Activated T-helper 1 cell treated with Interleukin-2 at 50 U/mL for 16 hours (primary cell): Measurements from ENCODE around the gene HEATR3.
"Not testable (repeated sequence)": the region's sequence is repeated elsewhere in the genome, so short reads cannot be mapped to it uniquely, and the experiment has no call there.

Experiments
- DNase-seq: peaks from one replicate; pipeline ENCODE4 v3.0.0-alpha.2; 2020; ENCODE audit warnings: low read depth

HEATR3 gene

DNA sequence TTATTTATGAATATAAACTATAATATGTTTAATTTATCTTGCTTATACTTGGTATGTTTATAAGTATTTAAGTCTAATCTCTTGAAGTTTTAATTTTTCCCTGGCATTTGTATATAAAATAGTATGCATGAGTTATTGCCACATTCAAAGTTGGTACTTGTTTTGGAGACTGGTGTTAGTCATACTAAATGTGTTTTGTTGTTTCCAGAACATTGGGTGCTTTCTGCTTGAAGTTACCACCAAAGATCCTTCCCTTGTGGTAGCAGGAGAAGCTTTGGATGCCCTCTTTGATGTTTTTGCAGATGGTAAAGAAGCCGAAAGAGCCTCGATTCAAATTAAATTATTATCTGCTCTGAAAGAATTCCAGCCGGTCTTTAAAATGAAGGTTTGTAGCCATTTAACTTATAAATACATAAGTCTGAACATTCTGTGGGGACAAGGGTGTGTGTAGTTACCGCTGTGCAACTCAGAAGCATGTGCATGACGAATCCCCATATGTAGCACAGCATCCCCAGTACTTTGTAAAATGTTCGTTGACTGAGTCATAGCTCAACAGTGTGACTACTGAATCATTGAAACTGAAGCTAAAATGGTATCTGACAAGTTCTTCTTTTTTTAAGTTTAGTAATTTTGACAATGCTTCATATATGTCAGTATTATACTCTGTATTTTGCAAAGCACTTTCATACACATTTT lies 36.4 kb downstream of the HEATR3 start:
- DNase-seq = no peak

GRCh38 chr16:50103764-50104163 lies 38.0 kb downstream of the HEATR3 start:
- no peak for DNase-seq

GRCh38 chr16:50114357-50115129 lies 48.8 kb downstream of the HEATR3 start:
- no peak for DNase-seq

- no peak for DNase-seq
Observed at GRCh38 chr16:50120711-50121110, 54.9 kb downstream of the HEATR3 start.

DNA sequence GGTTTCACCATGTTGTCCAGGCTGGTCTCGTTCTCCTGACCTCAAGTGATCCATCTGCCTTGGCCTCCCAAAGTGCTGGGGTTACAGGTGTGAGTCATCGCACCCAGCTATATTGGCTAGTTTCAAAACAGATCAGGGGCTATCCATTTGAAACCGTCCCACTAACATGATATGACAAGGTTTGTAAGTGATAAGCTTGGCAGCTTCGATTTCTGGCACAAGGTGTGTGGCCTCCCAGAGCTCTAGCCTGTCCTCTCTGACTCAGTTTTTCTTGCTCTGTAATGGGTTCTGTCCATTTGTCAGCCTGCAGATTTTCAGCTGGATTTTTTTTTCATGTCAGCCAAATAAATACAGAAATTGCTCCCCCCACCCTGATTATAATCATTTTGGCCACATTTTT lies 55.5 kb downstream of the HEATR3 start:
- DNase-seq = no peak

DNA sequence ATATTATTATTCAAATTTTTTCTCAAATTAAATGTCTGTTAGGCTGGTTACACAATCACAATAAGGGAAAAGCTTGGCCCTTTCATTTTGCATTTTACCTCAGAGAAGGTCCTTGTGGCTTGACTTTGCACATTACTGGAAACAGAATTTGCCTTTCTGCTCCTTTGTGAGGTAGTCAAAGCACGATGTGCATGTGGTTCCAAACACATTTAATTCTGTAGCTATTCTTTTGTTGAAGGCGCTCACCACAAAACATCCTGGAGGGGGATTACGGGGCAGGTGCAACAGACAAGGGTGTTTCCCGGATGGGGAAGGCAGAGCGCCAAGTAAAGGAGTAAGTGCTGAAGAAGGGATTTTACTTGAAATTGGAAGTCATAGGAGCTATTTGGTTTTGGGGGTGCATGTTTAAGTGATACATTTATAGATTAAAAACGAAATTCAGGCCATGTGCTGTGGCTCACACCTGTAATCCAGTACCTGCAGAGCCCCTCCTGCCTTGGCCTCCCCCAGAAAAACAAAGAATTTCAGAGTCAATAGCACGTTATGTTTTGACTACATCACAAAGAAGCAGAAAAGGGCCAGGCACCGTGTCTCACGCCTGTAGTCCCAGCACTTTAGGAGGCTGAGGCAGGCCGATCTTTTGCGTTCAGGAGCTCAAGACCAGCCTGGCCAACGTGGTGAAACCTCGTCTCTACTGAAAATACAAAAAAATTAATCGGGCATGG lies 56.1 kb downstream of the HEATR3 start:
- DNase-seq = no peak

DNA sequence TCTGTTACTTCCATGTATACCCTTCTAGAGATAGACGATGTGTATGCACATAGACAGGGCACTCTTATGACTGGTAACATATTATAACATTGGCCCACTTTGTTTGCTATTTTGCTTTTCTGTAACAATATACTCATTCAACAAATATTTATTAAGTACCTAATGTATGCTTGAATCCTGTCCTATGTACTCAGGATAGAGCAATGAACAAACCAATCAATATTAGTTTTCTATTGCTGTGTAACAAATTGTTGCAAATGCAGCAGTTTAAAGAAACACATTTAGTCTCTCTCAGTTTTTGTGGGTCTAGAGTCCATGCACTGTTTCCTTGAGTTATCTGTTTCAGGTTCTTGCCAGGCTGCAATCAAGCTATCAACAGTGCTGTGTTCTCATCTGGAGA lies 57.6 kb downstream of the HEATR3 start:
- no peak for DNase-seq

- DNase-seq = no peak
Observed at GRCh38 chr16:50124769-50125168, 59.0 kb downstream of the HEATR3 start.

DNA sequence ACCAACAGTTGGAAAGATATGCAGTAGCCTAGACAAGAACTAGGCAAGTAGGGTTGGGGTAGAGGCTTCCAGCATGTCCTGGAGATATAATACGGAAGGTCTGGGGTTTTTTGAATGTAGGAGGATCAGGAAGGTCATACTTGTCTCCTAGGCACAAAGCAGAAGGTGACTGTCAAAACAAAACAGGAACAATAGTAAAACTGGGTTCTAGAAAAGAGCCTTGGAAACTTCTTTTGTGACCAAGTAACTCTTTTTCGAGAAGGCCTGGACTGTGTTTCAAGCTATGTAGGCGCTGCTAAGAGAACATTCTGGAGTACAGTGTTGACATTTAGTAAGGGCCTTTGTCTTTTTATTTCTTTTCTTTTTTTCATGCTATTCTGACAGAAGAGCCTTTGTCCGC lies 60.4 kb downstream of the HEATR3 start:
- DNase-seq = no peak

DNA sequence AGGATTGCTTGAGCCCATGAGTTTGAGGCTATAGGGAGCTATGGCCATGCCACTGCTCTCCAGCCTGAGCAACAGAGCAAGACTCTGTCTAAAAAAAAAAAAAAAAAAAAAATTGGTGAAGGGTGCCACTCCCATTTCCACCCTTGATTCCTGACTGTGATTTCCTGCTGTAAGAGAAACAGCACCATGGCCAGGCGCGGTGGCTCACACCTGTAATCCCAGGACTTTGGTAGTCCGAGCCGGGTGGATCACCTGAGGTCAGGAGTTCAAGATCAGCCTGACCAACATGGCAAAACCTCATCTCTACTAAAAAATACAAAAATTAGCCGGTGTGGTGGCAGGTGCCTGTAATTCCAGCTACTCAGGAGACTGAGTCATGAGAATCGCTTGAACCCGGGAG lies 66.8 kb downstream of the HEATR3 start:
- not testable (repeated sequence) for DNase-seq

DNA sequence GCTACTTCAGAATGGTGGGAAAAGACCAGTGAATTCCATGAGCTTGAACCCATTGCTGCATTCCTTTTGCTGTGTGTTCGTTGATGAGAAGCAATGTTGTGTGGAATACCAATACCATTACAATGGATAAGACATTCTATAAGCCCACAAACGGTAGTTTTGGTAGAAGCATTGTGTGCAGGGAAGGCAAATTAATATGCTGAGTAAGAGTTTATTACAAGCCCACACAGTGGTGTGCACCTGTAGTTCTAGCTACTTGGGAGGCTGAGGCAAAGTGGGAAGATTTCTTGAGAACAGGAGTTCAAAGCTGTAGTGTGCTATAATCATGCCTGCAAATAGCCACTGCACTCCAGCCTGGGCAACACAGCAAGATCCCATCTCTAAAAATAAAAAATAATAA lies 67.4 kb downstream of the HEATR3 start:
- no peak for DNase-seq

GRCh38 chr16:50136399-50136798 lies 70.6 kb downstream of the HEATR3 start:
- DNase-seq = no peak

DNA sequence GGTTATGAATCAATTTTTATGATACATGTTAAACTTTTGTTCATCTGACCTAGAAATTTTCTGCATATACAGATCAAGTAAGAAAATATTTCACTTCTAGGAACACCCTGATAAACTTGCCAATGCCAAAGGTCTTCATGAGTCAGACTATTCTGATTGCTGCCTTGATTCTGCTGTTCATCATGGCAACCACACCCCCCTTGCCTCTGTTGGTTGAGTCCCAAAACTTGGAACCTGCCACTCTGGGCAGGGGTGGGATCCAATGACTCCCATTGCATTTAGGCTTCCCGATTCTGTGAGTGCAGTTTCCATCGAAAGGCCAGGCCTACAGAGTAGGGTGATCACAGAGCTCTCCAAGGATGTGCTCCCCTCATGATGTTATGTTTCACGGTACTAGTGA lies 71.5 kb downstream of the HEATR3 start:
- no peak for DNase-seq

- no peak for DNase-seq
Observed at GRCh38 chr16:50139580-50139979, 73.8 kb downstream of the HEATR3 start.

- DNase-seq = no peak
Observed at GRCh38 chr16:50144211-50144610, 78.4 kb downstream of the HEATR3 start.

DNA sequence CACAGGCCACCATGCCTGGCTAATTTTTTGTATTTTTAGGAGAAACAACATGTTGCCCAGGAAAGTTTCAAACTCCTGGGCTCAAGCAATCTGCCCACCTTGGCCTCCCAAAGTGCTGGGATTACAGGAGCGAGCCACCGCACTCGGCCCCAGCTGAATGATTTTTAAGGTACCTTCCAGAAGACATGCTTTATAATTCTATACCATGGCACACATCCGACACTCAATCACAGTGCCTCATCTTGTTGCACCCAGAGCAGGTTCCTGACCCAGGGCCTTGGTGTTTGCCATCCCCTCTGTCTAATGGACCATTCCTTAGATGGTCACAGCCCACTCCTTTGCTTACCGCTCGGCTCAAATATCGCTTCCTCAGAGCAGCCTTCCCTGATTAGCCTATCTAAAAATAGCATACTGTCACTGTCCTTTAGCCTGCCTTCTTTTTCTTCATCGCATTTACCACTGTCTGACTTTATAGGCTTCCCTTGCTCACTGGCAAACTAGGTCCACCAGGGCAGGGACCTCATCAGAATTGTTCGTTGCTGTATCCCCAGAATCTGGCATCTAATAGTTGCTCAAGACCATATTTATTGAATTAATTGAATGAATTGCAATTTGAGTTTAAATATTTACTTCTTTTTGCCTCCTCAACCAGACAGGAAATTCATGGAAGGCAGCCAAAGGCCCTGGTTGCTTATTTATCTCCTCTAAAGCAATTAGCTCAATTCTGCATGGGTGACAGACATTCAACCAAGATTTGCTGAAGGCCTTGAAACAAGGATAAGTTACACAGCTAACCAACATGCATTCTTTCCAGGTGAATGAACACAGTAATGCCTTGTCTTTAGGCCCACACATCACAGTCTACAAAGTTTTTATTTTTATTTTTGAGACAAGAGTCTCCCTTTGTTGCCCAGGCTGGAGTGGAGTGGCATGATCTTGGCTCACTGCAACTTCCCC lies 81.0 kb downstream of the HEATR3 start:
- no peak for DNase-seq

- no peak for DNase-seq
Observed at GRCh38 chr16:50151322-50151721, 85.6 kb downstream of the HEATR3 start.

- DNase-seq = no peak
Observed at GRCh38 chr16:50151756-50152155, 86.0 kb downstream of the HEATR3 start.

DNA sequence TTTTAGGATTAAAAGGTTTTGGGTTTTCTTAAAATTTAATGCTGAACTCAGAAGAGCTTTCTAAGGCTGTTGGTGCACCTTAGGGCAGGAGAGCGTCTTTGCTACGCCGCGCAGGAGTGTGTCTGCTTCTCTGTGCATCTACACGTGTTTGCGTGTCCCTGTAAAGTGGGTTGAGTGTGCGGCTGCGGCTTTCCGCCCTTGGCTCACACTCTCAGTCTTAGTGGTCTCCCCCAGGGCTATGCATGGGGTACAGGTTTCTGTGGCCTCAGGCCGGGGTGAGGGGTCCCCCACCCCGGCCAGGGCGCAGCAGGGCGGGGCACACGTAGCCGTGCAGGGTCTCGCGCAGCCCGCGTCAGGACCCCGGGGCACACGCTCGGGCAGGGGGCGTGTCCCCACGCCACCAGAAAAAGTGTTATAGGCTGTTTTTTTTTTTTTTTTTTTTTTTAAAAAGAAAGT lies 86.6 kb downstream of the HEATR3 start:
- DNase-seq = peak; percentile 44

DNA sequence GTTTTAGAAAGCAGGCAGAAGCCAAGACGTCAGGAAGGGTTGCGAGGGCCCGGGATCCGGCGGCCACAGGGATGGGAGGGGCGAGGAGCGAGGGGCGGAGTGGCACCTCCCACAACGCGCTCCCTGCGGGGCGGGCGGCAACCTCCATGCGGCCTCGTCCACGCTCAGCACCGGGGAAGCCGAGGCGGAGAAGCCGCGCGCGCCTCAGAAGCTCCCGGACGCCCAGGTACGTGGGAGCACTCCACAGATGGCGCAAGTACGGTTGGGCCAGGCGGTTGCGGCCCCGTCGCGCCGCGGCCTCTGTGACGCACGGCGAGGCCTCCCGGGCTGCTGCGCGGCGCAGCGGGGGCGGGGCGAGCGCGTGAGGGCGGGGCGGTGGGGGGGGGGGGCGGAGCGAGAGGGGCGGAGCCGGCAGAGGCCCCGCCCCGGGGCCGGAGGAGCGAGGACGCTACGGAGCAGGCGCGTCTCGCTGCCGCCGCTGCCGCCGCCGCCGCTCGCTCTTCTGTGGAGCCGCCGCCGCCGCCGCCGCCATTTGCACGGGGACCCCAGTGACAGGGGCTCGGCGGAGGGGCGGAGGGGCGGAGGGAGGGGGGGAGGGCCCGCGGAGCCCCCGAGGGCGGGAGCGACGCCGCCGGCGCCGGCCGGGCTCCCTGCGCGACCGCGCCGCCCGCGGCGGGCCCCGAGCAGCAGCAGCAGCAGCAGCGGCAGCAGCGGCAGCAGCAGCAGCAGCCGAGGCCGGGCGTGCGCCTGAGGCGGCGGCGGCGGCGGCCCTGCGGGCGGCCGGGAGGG lies 87.2 kb downstream of the HEATR3 start, which contains the start of gene TENT4B:
TENT4B (plus strand) TSS at position 500 of the 789 bp plus-strand sequence. CDS start 316 bp downstream, outside the sequence.
- DNase-seq = peak; percentile 84
